Measurements from ENCODE around the gene DHX9.
"Not testable (repeated sequence)": the region's sequence is repeated elsewhere in the genome, so short reads cannot be mapped to it uniquely, and the experiment has no call there.

DHX9 gene

GRCh38 chr1:182888736-182889531, 49.8 kb downstream of the DHX9 start:
- no peak for DNase-seq (ENCODE audit: extremely low read depth in 1 of 2, low read depth in 1 of 2)

- peak in 1 of 2 donors; percentile 11 for DNase-seq (ENCODE audit: extremely low read depth in 1 of 2, low read depth in 1 of 2)
These were observed 50.9 kb downstream of the DHX9 start for GRCh38 chr1:182889997-182890396.

GRCh38 chr1:182890927-182891610, 51.9 kb downstream of the DHX9 start:
- DNase-seq (ENCODE audit: extremely low read depth in 1 of 2, low read depth in 1 of 2): no peak

- no peak for DNase-seq (ENCODE audit: extremely low read depth in 1 of 2, low read depth in 1 of 2)
These were observed 58.5 kb downstream of the DHX9 start for GRCh38 chr1:182897696-182898095.

GRCh38 chr1:182901946-182902345, 62.8 kb downstream of the DHX9 start:
- not testable (repeated sequence) for DNase-seq (ENCODE audit: extremely low read depth in 1 of 2, low read depth in 1 of 2)

GRCh38 chr1:182905321-182905720, 66.2 kb downstream of the DHX9 start:
- DNase-seq (ENCODE audit: extremely low read depth in 1 of 2, low read depth in 1 of 2): no peak

GRCh38 chr1:182909578-182909977, 70.4 kb downstream of the DHX9 start:
- no peak for DNase-seq (ENCODE audit: extremely low read depth in 1 of 2, low read depth in 1 of 2)

- no peak for DNase-seq (ENCODE audit: extremely low read depth in 1 of 2, low read depth in 1 of 2)
These were observed 71.0 kb downstream of the DHX9 start for GRCh38 chr1:182910143-182910542.

GRCh38 chr1:182913401-182913800, 74.3 kb downstream of the DHX9 start:
- DNase-seq (ENCODE audit: extremely low read depth in 1 of 2, low read depth in 1 of 2): no peak

GRCh38 chr1:182917378-182917777, 78.2 kb downstream of the DHX9 start:
- no peak for DNase-seq (ENCODE audit: extremely low read depth in 1 of 2, low read depth in 1 of 2)

- DNase-seq (ENCODE audit: extremely low read depth in 1 of 2, low read depth in 1 of 2): no peak
These were observed 86.5 kb downstream of the DHX9 start for GRCh38 chr1:182925661-182926060.

GRCh38 chr1:182927693-182928433, 88.7 kb downstream of the DHX9 start:
- DNase-seq (ENCODE audit: extremely low read depth in 1 of 2, low read depth in 1 of 2): no peak

- no peak for DNase-seq (ENCODE audit: extremely low read depth in 1 of 2, low read depth in 1 of 2)
These were observed 91.8 kb downstream of the DHX9 start for GRCh38 chr1:182930985-182931384.

- no peak for DNase-seq (ENCODE audit: extremely low read depth in 1 of 2, low read depth in 1 of 2)
These were observed 96.6 kb downstream of the DHX9 start for GRCh38 chr1:182935716-182936115.
